Astrocyte (in vitro differentiated cells and primary cell): ENCODE results near the gene GIPR. TPM values are rescaled to one million over a fixed set of nuclear protein-coding genes. Genes with fewer than 3 reads are reported as not detected.

Source experiments
- DNase-seq: peaks from one replicate; pipeline ENCODE4 v3.0.0-alpha.2; 2010; ENCODE audit warnings: low read depth
- FAIRE-seq: peaks from 2 replicates; lab custom pipeline; 2011; peaks lifted over from hg19 to GRCh38; lab: Jason Lieb, UNC
- H2AFZ ChIP-seq: 2 replicates; pipeline ENCODE4 v1.6.0; 2012; ENCODE audit warnings: low read depth, low read length, inconsistent platforms
- H3K27ac ChIP-seq: 2 replicates; pipeline ENCODE4 v1.5.1; 2011; ENCODE audit warnings: low read depth, low read length, inconsistent platforms
- H3K27me3 ChIP-seq: 2 replicates; pipeline ENCODE4 v1.6.0; 2011; ENCODE audit warnings: low read length, inconsistent platforms; ENCODE audit not compliant: insufficient read depth
- H3K36me3 ChIP-seq: 2 replicates; pipeline ENCODE4 v1.5.1; 2011; ENCODE audit warnings: low read length, inconsistent platforms; ENCODE audit not compliant: insufficient read depth
- H3K4me1 ChIP-seq: 2 replicates; pipeline ENCODE4 v1.5.1; 2011; ENCODE audit warnings: low read length, inconsistent platforms; ENCODE audit not compliant: insufficient read depth
- H3K4me2 ChIP-seq: 2 replicates; pipeline ENCODE4 v1.6.0; 2012; ENCODE audit warnings: low read length, inconsistent platforms
- H3K4me3 ChIP-seq: 2 replicates; pipeline ENCODE4 v1.5.1; 2011; ENCODE audit warnings: low read depth, mild to moderate bottlenecking, low read length, inconsistent platforms; ENCODE audit not compliant: insufficient read depth
- H3K79me2 ChIP-seq: 2 replicates; pipeline ENCODE4 v1.6.0; 2012; ENCODE audit warnings: mild to moderate bottlenecking, low read length, inconsistent platforms; ENCODE audit not compliant: insufficient read depth
- H3K9ac ChIP-seq: 2 replicates; pipeline ENCODE4 v1.6.0; 2012; ENCODE audit warnings: mild to moderate bottlenecking, low read length, inconsistent platforms
- H3K9me3 ChIP-seq: 2 replicates; pipeline ENCODE4 v1.5.1; 2012; ENCODE audit warnings: low read depth, mild to moderate bottlenecking, low read length, inconsistent platforms; ENCODE audit not compliant: insufficient read depth
- H4K20me1 ChIP-seq: 2 replicates; pipeline ENCODE4 v1.6.0; 2012; ENCODE audit warnings: low read length, inconsistent platforms; ENCODE audit not compliant: insufficient read depth
- H3K27ac Mint-ChIP-seq: one replicate; pipeline ENCODE4 v1.8.0; 2021; ENCODE audit warnings: mild to moderate bottlenecking, mixed read lengths; ENCODE audit not compliant: unreplicated experiment
- H3K27me3 Mint-ChIP-seq: one replicate; pipeline ENCODE4 v1.8.0; 2021; ENCODE audit warnings: low read depth, mixed read lengths; ENCODE audit not compliant: unreplicated experiment
- H3K36me3 Mint-ChIP-seq: one replicate; pipeline ENCODE4 v1.8.0; 2021; ENCODE audit warnings: low read depth, mixed read lengths; ENCODE audit not compliant: unreplicated experiment
- H3K4me1 Mint-ChIP-seq: one replicate; pipeline ENCODE4 v1.8.0; 2021; ENCODE audit warnings: low read depth, mixed read lengths; ENCODE audit not compliant: unreplicated experiment
- H3K4me3 Mint-ChIP-seq: one replicate; pipeline ENCODE4 v1.8.0; 2021; ENCODE audit warnings: mild to moderate bottlenecking, moderate library complexity, mixed read lengths; ENCODE audit not compliant: unreplicated experiment
- H3K9me3 Mint-ChIP-seq: one replicate; pipeline ENCODE4 v1.8.0; 2021; ENCODE audit warnings: mild to moderate bottlenecking, mixed read lengths; ENCODE audit not compliant: unreplicated experiment
- EZH2 ChIP-seq: IDR thresholded peaks from 2 replicates; pipeline ENCODE4 v1.6.1; 2012; ENCODE audit warnings: mild to moderate bottlenecking, low read length, inconsistent platforms; ENCODE audit not compliant: insufficient read depth
- total RNA-seq: library from RNA; stranded (reverse); gene quantifications from 2 replicates; pipeline ENCODE4 v1.2.1, GENCODE V29; 2021
- TF ChIP-seq, protein P1 (sequence below): IDR thresholded peaks from 2 replicates; pipeline ENCODE4 v1.5.1; 2011; ENCODE audit warnings: low read depth, mild to moderate bottlenecking, inconsistent platforms, low read length, moderate library complexity; ENCODE audit not compliant: insufficient read depth

GIPR gene
- total RNA-seq, 1 donor from 2014 or later: 4.4 TPM

DNA sequence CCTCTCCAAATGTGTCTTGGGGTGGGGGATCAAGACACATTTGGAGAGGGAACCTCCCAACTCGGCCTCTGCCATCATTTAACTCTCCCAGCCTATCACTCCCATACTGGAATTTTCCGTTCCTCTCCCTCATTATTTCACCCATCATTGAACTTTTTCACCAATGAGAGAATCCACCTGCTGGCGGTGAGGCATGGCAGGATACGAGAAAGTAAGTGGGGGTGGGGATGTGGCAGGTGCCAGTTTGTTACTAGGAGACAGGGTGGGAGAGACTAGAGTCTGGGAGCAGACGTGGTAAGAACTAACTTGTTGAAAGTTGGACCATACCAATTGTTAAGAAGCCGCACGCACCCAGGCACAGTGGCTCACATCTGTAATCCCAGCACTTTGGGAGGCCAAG is 6.9 kb downstream of the GIPR start:
- no peak overlapping the region for H3K4me3 Mint-ChIP-seq
- peaks cover 2% of the 10 kb centered on the region for H3K4me1 Mint-ChIP-seq
- H2AFZ ChIP-seq: no peak overlapping the region
- peaks cover 12% of the 10 kb centered on the region for H3K27me3 Mint-ChIP-seq
- H3K27ac ChIP-seq: no peak overlapping the region
- H3K9me3 ChIP-seq: no peaks in the 10 kb centered on the region
- no peak for DNase-seq
- no peak overlapping the region for H3K4me3 ChIP-seq
- H3K9me3 Mint-ChIP-seq: no peaks in the 10 kb centered on the region
- H3K36me3 Mint-ChIP-seq: peaks cover 5% of the 10 kb centered on the region
- H4K20me1 ChIP-seq: no peaks in the 10 kb centered on the region
- no peak overlapping the region for H3K4me2 ChIP-seq
- H3K27me3 ChIP-seq: peaks cover 12% of the 10 kb centered on the region
- FAIRE-seq: no peak
- peaks cover 8% of the 10 kb centered on the region for H3K4me1 ChIP-seq
- no peaks in the 10 kb centered on the region for H3K79me2 ChIP-seq
- no peak overlapping the region for H3K9ac ChIP-seq
- TF ChIP-seq EZH2: no peak
- TF ChIP-seq, protein P1, sequence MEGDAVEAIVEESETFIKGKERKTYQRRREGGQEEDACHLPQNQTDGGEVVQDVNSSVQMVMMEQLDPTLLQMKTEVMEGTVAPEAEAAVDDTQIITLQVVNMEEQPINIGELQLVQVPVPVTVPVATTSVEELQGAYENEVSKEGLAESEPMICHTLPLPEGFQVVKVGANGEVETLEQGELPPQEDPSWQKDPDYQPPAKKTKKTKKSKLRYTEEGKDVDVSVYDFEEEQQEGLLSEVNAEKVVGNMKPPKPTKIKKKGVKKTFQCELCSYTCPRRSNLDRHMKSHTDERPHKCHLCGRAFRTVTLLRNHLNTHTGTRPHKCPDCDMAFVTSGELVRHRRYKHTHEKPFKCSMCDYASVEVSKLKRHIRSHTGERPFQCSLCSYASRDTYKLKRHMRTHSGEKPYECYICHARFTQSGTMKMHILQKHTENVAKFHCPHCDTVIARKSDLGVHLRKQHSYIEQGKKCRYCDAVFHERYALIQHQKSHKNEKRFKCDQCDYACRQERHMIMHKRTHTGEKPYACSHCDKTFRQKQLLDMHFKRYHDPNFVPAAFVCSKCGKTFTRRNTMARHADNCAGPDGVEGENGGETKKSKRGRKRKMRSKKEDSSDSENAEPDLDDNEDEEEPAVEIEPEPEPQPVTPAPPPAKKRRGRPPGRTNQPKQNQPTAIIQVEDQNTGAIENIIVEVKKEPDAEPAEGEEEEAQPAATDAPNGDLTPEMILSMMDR: no peak
- no peaks in the 10 kb centered on the region for H3K36me3 ChIP-seq
- no peak overlapping the region for H3K27ac Mint-ChIP-seq

DNA sequence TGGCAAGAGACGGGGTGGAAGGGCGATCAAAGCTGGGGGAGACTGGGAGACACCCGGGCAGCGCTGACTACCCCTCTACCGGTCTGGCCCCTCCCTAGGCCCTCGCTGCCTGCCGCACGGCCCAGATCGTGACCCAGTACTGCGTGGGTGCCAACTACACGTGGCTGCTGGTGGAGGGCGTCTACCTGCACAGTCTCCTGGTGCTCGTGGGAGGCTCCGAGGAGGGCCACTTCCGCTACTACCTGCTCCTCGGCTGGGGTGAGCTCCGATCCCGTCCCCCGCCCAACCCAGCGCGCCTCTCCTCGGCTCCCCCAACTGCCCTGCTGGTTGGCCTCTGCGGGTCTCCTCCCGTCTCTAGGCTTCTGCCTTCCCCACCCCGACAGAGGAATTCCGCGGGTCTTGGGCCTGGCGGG is 8.8 kb downstream of the GIPR start:
- no peaks in the 10 kb centered on the region for H3K79me2 ChIP-seq
- Mint-ChIP-seq H3K4me3 (peak overlapping the region; percentile 73), H3K9me3 (no peaks in the 10 kb centered on the region), H3K4me1 (peaks cover 2% of the 10 kb centered on the region), H3K27ac (no peak overlapping the region), H3K36me3 (peaks cover 7% of the 10 kb centered on the region), H3K27me3 (peaks cover 9% of the 10 kb centered on the region)
- no peak for FAIRE-seq
- H3K4me1 ChIP-seq: peaks cover 8% of the 10 kb centered on the region
- TF ChIP-seq, protein P1: no peak
- no peak for TF ChIP-seq EZH2
- peak overlapping the region; percentile 80 for H3K4me2 ChIP-seq
- no peak overlapping the region for H3K9ac ChIP-seq
- no peaks in the 10 kb centered on the region for H3K36me3 ChIP-seq
- peaks cover 9% of the 10 kb centered on the region for H3K27me3 ChIP-seq
- no peaks in the 10 kb centered on the region for H4K20me1 ChIP-seq
- H2AFZ ChIP-seq: peak overlapping the region; percentile 63
- no peak overlapping the region for H3K27ac ChIP-seq
- H3K4me3 ChIP-seq: no peak overlapping the region
- no peaks in the 10 kb centered on the region for H3K9me3 ChIP-seq
- no peak for DNase-seq

DNA sequence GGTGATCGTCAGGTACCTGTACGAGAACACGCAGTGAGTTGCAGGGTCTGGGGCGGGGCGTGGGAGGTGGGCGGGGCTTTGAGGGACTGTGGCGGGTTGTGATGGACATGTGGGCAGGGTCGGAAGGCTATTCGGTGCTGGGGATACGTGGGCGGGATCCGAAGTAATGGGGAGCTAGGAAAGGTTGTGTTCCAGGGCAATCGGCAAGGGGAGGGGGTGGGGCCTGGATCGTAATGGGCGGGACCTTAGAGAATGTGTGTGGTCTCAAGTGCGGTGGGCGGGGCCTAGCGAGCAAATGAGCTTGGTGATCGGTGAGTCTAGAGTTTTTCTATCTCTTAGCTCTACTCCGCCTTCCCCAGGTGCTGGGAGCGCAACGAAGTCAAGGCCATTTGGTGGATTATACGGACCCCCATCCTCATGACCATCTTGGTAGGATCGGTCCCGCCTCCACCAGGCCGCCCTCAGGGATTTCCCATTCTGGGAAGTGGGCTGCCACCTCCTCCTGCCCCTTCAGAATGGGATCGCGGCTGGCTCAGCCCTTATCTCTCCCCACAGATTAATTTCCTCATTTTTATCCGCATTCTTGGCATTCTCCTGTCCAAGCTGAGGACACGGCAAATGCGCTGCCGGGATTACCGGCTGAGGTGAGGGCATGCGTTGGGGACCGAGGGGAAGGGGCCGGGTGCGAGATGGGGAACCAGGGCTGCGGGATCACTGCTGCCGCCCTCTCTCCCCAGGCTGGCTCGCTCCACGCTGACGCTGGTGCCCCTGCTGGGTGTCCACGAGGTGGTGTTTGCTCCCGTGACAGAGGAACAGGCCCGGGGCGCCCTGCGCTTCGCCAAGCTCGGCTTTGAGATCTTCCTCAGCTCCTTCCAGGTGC is 9.6 kb downstream of the GIPR start:
- H3K4me3 ChIP-seq: peak overlapping the region; percentile 28
- H3K79me2 ChIP-seq: no peaks in the 10 kb centered on the region
- Mint-ChIP-seq H3K4me3 (peak overlapping the region; percentile 71), H3K27ac (no peak overlapping the region), H3K9me3 (no peaks in the 10 kb centered on the region), H3K36me3 (peaks cover 7% of the 10 kb centered on the region), H3K27me3 (peaks cover 9% of the 10 kb centered on the region), H3K4me1 (peaks cover 2% of the 10 kb centered on the region)
- H2AFZ ChIP-seq: peak overlapping the region; percentile 69
- DNase-seq (peak; percentile 55), FAIRE-seq (no peak)
- peak overlapping the region; percentile 80 for H3K4me2 ChIP-seq
- peaks cover 8% of the 10 kb centered on the region for H3K4me1 ChIP-seq
- peak overlapping the region; percentile 23 for H3K9ac ChIP-seq
- no peaks in the 10 kb centered on the region for H3K9me3 ChIP-seq
- H3K27me3 ChIP-seq: peaks cover 9% of the 10 kb centered on the region
- TF ChIP-seq, protein P1: no peak
- TF ChIP-seq EZH2: peak; percentile 41
- no peaks in the 10 kb centered on the region for H3K36me3 ChIP-seq
- no peak overlapping the region for H3K27ac ChIP-seq
- H4K20me1 ChIP-seq: no peaks in the 10 kb centered on the region
